GM12878 (cell line): Measurements from ENCODE around the gene POR. TPM values are rescaled to one million over a fixed set of nuclear protein-coding genes. Genes with fewer than 3 reads are reported as not detected.

ENCODE experiments used
- ATF2 ChIP-seq: IDR thresholded peaks from 2 replicates; pipeline ENCODE4 v1.6.1; 2012; ENCODE audit warnings: low read length, inconsistent platforms
- BCL3 ChIP-seq: IDR thresholded peaks from 2 replicates; pipeline ENCODE4 v1.6.1; 2011; ENCODE audit warnings: borderline replicate concordance, low read depth, mild to moderate bottlenecking, moderate library complexity, low read length; ENCODE audit not compliant: insufficient read depth, poor library complexity, severe bottlenecking
- E2F8 ChIP-seq: fragments of 450-650 bp; IDR thresholded peaks from 2 replicates; pipeline ENCODE4 v1.6.1; 2018; ENCODE audit warnings: mild to moderate bottlenecking, low read depth, moderate library complexity; ENCODE audit not compliant: partially characterized antibody
- EED ChIP-seq: sonication (generic); IDR thresholded peaks from 2 replicates; pipeline ENCODE4 v1.6.1; 2016; ENCODE audit warnings: antibody characterized with exemption, low read depth
- ETV6 ChIP-seq, 2 experiments: fragments of 450-650 bp in 1 of 2; IDR thresholded peaks in 1 of 2; conservative IDR thresholded peaks in 1 of 2; 2 replicates each; pipeline ENCODE4 v1.6.1; 2014; ENCODE audit warnings: antibody characterized with exemption in 1 of 2, borderline replicate concordance in 1 of 2, low read depth in 1 of 2, mild to moderate bottlenecking in 1 of 2, moderate library complexity in 1 of 2
- HDAC2 ChIP-seq: fragments of 200-600 bp; sonication (generic); IDR thresholded peaks from 2 replicates; pipeline ENCODE4 v1.6.1; 2017
- IKZF2 ChIP-seq, 2 experiments: fragments of 450-650 bp; IDR thresholded peaks; 2 replicates each; pipeline ENCODE4 v1.6.1; 2017; ENCODE audit warnings: mild to moderate bottlenecking in 2 of 2, moderate library complexity in 2 of 2
- MEF2A ChIP-seq: IDR thresholded peaks from 2 replicates; pipeline ENCODE4 v1.6.1; 2011; ENCODE audit warnings: low read depth, mild to moderate bottlenecking, low read length, moderate library complexity; ENCODE audit not compliant: insufficient read depth
- NFIC ChIP-seq: IDR thresholded peaks from 2 replicates; pipeline ENCODE4 v1.6.1; 2012; ENCODE audit warnings: low read depth, mild to moderate bottlenecking, inconsistent platforms, low read length, moderate library complexity
- POLR2AphosphoS2 ChIP-seq: IDR thresholded peaks from 2 replicates; pipeline ENCODE4 v1.6.1; 2011; ENCODE audit warnings: low read depth, mild to moderate bottlenecking, low read length, improper control_type of control experiment, moderate library complexity
- POU2F2 ChIP-seq: IDR thresholded peaks from 3 replicates; pipeline ENCODE4 v1.6.1; 2011; ENCODE audit warnings: low read depth, mild to moderate bottlenecking, low read length, borderline replicate concordance
- RUNX3 ChIP-seq: IDR thresholded peaks from 2 replicates; pipeline ENCODE4 v1.6.1; 2012; ENCODE audit warnings: low read length, inconsistent platforms
- SMAD1 ChIP-seq: fragments of 450-650 bp; IDR thresholded peaks from 2 replicates; pipeline ENCODE4 v1.6.1; 2018; ENCODE audit warnings: mild to moderate bottlenecking, low read depth; ENCODE audit not compliant: partially characterized antibody
- SMC3 ChIP-seq: IDR thresholded peaks from 2 replicates; pipeline ENCODE4 v1.6.1; 2011; ENCODE audit warnings: low read length, improper control_type of control experiment, borderline replicate concordance
- SPI1 ChIP-seq: IDR thresholded peaks from 2 replicates; pipeline ENCODE4 v1.6.1; 2011; ENCODE audit warnings: low read depth, mild to moderate bottlenecking, low read length, moderate library complexity, borderline replicate concordance; ENCODE audit not compliant: insufficient read depth
- USF1 ChIP-seq: IDR thresholded peaks from 2 replicates; pipeline ENCODE4 v1.6.1; 2011; ENCODE audit warnings: borderline replicate concordance, low read depth, mild to moderate bottlenecking, moderate library complexity, mixed read lengths, low read length; ENCODE audit not compliant: insufficient read depth; ENCODE audit errors: extremely low read length
- ZNF592 ChIP-seq: fragments of 450-650 bp; IDR thresholded peaks from 2 replicates; pipeline ENCODE4 v1.6.1; 2017; ENCODE audit warnings: mild to moderate bottlenecking, moderate library complexity
- polyA plus RNA-seq, 11 experiments: library from polyadenylated mRNA; depleted of rRNA in 4 of 11; unstranded in 6 of 11; stranded (reverse) in 5 of 11; fragments of >200 nt; fragmentation: Nextera tagmentation in 4 of 11; fragmentation: Illumina TruSeq in 1 of 11; extraction: Ambion mirVana in 4 of 11; extraction: Trizol in 1 of 11; gene quantifications; 1 replicate in 1 of 11; 2 replicates in 10 of 11; pipeline versions ENCODE4 v1.2.1 to v1.2.3, GENCODE V29; 2011 to 2016; ENCODE audit warnings: inconsistent platforms in 2 of 11, missing spikeins in 2 of 11, low read depth in 1 of 11
- total RNA-seq, 4 experiments: library from RNA; depleted of rRNA in 3 of 4; stranded (reverse); fragments of >200 nt in 3 of 4; fragmentation: Illumina TruSeq in 1 of 4; extraction: Trizol in 1 of 4; gene quantifications; 2 replicates each; pipeline versions ENCODE4 v1.2.1 to v1.2.3, GENCODE V29; 2013 to 2021

POR gene
- total and polyA plus RNA-seq, 10 of the 15 experiments (the other 5 are each of a cell fraction or from before 2014, with no cell fraction given): 2.2 to 75.8 (median 35.9) TPM

- TF ChIP-seq ZNF592: no peak
- TF ChIP-seq POLR2AphosphoS2: no peak
- no peak for TF ChIP-seq ATF2
- no peak for TF ChIP-seq BCL3
- no peak for TF ChIP-seq USF1
- no peak for TF ChIP-seq NFIC
- TF ChIP-seq E2F8: no peak
- no peak for TF ChIP-seq SMC3
- no peak for TF ChIP-seq SMAD1
- peak; percentile 87 for TF ChIP-seq EED
- TF ChIP-seq IKZF2 (IDR thresholded peaks at IDR 0.05): peak in 1 of 2 experiments; percentile 49; a peak in 2 of 4 replicates
- TF ChIP-seq ETV6 (conservative IDR thresholded peaks at IDR 0.05 in 1 of 2, IDR thresholded peaks at IDR 0.05 in 1 of 2; ENCODE audit: borderline replicate concordance in 1 of 2, low read depth in 1 of 2): no peak
- TF ChIP-seq SPI1: peak; percentile 77
- no peak for TF ChIP-seq POU2F2
- TF ChIP-seq RUNX3: peak; percentile 71
- TF ChIP-seq HDAC2: no peak
- TF ChIP-seq MEF2A: no peak
Measured at GRCh38 chr7:75924889-75925288, 9.9 kb downstream of the POR start (continued).
